ENCODE data around the gene SGSH. TPM values are rescaled to one million over a fixed set of nuclear protein-coding genes. Genes with fewer than 3 reads are reported as not detected.

The SGSH gene
- total RNA-seq, 2 experiments from 2014 or later = 14.3 to 38.4 TPM

GRCh38 chr17:80253631-80254395, 33.7 kb upstream of the SGSH start:
- Histone ChIP-seq H2AFZ (ENCODE audit: low read length) (no peak overlapping the region), H3K4me2 (ENCODE audit: low read length) (no peak overlapping the region), H3K9me3 (ENCODE audit: low read length) (no peaks in the 10 kb centered on the region), H3K4me1 (ENCODE audit: insufficient read depth, low read length, poor library complexity, severe bottlenecking) (peaks cover 24% of the 10 kb centered on the region), H3K9me2 (ENCODE audit: insufficient read depth, low read length) (no peaks in the 10 kb centered on the region), H3K4me3 (ENCODE audit: low read depth, low read length, poor library complexity, severe bottlenecking) (no peak overlapping the region), H3K79me2 (ENCODE audit: insufficient read depth, low read depth, low read length) (no peaks in the 10 kb centered on the region), H4K20me1 (ENCODE audit: insufficient read depth, low read length) (no peaks in the 10 kb centered on the region), H3K36me3 (ENCODE audit: insufficient read depth, low read length) (no peaks in the 10 kb centered on the region), H3K27ac (ENCODE audit: low read depth, low read length, poor library complexity, severe bottlenecking) (no peak overlapping the region)
- no peak for DNase-seq (ENCODE audit: low spot score)
- BruUV-seq (replicated peaks) = no TSS peak
- TF ChIP-seq, protein P1, sequence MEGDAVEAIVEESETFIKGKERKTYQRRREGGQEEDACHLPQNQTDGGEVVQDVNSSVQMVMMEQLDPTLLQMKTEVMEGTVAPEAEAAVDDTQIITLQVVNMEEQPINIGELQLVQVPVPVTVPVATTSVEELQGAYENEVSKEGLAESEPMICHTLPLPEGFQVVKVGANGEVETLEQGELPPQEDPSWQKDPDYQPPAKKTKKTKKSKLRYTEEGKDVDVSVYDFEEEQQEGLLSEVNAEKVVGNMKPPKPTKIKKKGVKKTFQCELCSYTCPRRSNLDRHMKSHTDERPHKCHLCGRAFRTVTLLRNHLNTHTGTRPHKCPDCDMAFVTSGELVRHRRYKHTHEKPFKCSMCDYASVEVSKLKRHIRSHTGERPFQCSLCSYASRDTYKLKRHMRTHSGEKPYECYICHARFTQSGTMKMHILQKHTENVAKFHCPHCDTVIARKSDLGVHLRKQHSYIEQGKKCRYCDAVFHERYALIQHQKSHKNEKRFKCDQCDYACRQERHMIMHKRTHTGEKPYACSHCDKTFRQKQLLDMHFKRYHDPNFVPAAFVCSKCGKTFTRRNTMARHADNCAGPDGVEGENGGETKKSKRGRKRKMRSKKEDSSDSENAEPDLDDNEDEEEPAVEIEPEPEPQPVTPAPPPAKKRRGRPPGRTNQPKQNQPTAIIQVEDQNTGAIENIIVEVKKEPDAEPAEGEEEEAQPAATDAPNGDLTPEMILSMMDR (conservative IDR thresholded peaks at IDR 0.05; ENCODE audit: low read length) = no peak
- no peak for TF ChIP-seq EZH2phosphoT487 (IDR thresholded peaks at IDR 0.05; ENCODE audit: borderline replicate concordance, low read depth, low read length)
- intact Hi-C loops (cut with micrococcal nuclease; ENCODE audit: unreplicated experiment) = loop anchor here (1.0 to 2.0 kb wide), 3 partner anchors 58 to 172 kb away; partner anchors contain the start of gene GAA
- ChIA-PET CTCF (ENCODE audit: unreplicated experiment) (no interaction called here), POLR2A (no interaction called here)

- no peaks in the 10 kb centered on the region for H4K20me1 ChIP-seq (ENCODE audit: insufficient read depth, low read length)
- ChIA-PET POLR2A (no interaction called here), CTCF (ENCODE audit: unreplicated experiment) (no interaction called here)
- H3K4me3 ChIP-seq (ENCODE audit: low read depth, low read length, poor library complexity, severe bottlenecking) = no peak overlapping the region
- H3K9me3 ChIP-seq (ENCODE audit: low read length) = no peaks in the 10 kb centered on the region
- peak; percentile 84 for DNase-seq (ENCODE audit: low spot score)
- peaks cover 15% of the 10 kb centered on the region for H3K4me1 ChIP-seq (ENCODE audit: insufficient read depth, low read length, poor library complexity, severe bottlenecking)
- no peak for TF ChIP-seq EZH2phosphoT487 (IDR thresholded peaks at IDR 0.05; ENCODE audit: borderline replicate concordance, low read depth, low read length)
- TF ChIP-seq, protein P1 (conservative IDR thresholded peaks at IDR 0.05; ENCODE audit: low read length) = peak; percentile 96
- H2AFZ ChIP-seq (ENCODE audit: low read length) = no peak overlapping the region
- H3K27ac ChIP-seq (ENCODE audit: low read depth, low read length, poor library complexity, severe bottlenecking) = no peak overlapping the region
- H3K79me2 ChIP-seq (ENCODE audit: insufficient read depth, low read depth, low read length) = no peaks in the 10 kb centered on the region
- no TSS peak for BruUV-seq (replicated peaks)
- intact Hi-C loops (cut with micrococcal nuclease; ENCODE audit: unreplicated experiment) = loop anchor here (1.0 to 2.0 kb wide), 3 partner anchors 57 to 171 kb away; partner anchors contain the start of gene GAA
- H3K9me2 ChIP-seq (ENCODE audit: insufficient read depth, low read length) = no peaks in the 10 kb centered on the region
- H3K4me2 ChIP-seq (ENCODE audit: low read length) = no peak overlapping the region
- no peaks in the 10 kb centered on the region for H3K36me3 ChIP-seq (ENCODE audit: insufficient read depth, low read length)
Observed at GRCh38 chr17:80252871-80253270, 32.7 kb upstream of the SGSH start.

DNA sequence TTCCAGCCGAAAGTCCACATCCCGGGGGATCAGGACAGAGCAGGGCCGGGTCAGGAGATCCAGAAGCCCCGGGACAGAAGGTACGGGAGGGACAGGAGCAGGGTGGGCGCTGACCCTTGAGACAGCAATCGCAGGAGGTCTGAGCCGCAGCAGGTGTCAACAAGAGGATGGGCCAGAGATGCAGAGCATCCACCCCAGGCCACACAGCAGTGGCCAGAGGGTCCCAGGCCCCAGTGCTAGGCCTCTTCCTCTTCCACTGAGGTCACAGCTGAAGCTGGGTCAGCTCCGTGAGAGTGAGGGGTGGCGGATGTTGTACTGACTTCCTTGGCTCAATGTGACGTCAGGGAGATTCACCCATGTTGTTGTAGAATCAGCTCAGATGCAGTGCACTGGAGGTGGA, 31.8 kb upstream of the SGSH start:
- no peak overlapping the region for H3K27ac ChIP-seq (ENCODE audit: low read depth, low read length, poor library complexity, severe bottlenecking)
- ChIA-PET POLR2A (no interaction called here), CTCF (ENCODE audit: unreplicated experiment) (no interaction called here)
- H3K9me2 ChIP-seq (ENCODE audit: insufficient read depth, low read length) = no peaks in the 10 kb centered on the region
- no TSS peak for BruUV-seq (replicated peaks)
- no peak overlapping the region for H3K4me3 ChIP-seq (ENCODE audit: low read depth, low read length, poor library complexity, severe bottlenecking)
- no peaks in the 10 kb centered on the region for H3K79me2 ChIP-seq (ENCODE audit: insufficient read depth, low read depth, low read length)
- H2AFZ ChIP-seq (ENCODE audit: low read length) = no peak overlapping the region
- no peaks in the 10 kb centered on the region for H3K9me3 ChIP-seq (ENCODE audit: low read length)
- peaks cover 11% of the 10 kb centered on the region for H3K4me1 ChIP-seq (ENCODE audit: insufficient read depth, low read length, poor library complexity, severe bottlenecking)
- TF ChIP-seq, protein P1 (conservative IDR thresholded peaks at IDR 0.05; ENCODE audit: low read length) = no peak
- TF ChIP-seq EZH2phosphoT487 (IDR thresholded peaks at IDR 0.05; ENCODE audit: borderline replicate concordance, low read depth, low read length) = no peak
- no peaks in the 10 kb centered on the region for H4K20me1 ChIP-seq (ENCODE audit: insufficient read depth, low read length)
- no peak overlapping the region for H3K4me2 ChIP-seq (ENCODE audit: low read length)
- DNase-seq (ENCODE audit: low spot score) = no peak
- intact Hi-C loops (cut with micrococcal nuclease; ENCODE audit: unreplicated experiment) = loop anchor here (2.0 kb wide), 1 partner anchor 151 kb away; the partner anchor contains the start of gene GAA
- H3K36me3 ChIP-seq (ENCODE audit: insufficient read depth, low read length) = no peaks in the 10 kb centered on the region
